Adrenal gland (tissue), 5 donors: ENCODE results near the gene PRDM16.

ENCODE experiments used
- POLR2A ChIP-seq, 2 donors: fragments of 450-650 bp; IDR thresholded peaks; one replicate each; pipeline ENCODE4 v1.6.1; 2017; ENCODE audit warnings: antibody characterized with exemption in 2 of 2, mild to moderate bottlenecking in 2 of 2, moderate library complexity in 1 of 2
- TF ChIP-seq, protein P1 (sequence below), 6 experiments: fragments of 450-650 bp in 4 of 6; fragments of 200-600 bp in 2 of 6; sonication (generic) in 1 of 6; IDR thresholded peaks; 1 replicate in 5 of 6; 2 replicates in 1 of 6; pipeline versions ENCODE4 v1.5.1 to v1.8.0; 2016 to 2021; ENCODE audit warnings: antibody characterized with exemption in 6 of 6, mild to moderate bottlenecking in 2 of 6, moderate library complexity in 1 of 6
- donor health status: DM: no; HTN: no; CAD: no.

GRCh38 chr1:3086272-3086974 lies 17.4 kb downstream of the PRDM16 start:
- TF ChIP-seq, protein P1, sequence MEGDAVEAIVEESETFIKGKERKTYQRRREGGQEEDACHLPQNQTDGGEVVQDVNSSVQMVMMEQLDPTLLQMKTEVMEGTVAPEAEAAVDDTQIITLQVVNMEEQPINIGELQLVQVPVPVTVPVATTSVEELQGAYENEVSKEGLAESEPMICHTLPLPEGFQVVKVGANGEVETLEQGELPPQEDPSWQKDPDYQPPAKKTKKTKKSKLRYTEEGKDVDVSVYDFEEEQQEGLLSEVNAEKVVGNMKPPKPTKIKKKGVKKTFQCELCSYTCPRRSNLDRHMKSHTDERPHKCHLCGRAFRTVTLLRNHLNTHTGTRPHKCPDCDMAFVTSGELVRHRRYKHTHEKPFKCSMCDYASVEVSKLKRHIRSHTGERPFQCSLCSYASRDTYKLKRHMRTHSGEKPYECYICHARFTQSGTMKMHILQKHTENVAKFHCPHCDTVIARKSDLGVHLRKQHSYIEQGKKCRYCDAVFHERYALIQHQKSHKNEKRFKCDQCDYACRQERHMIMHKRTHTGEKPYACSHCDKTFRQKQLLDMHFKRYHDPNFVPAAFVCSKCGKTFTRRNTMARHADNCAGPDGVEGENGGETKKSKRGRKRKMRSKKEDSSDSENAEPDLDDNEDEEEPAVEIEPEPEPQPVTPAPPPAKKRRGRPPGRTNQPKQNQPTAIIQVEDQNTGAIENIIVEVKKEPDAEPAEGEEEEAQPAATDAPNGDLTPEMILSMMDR (IDR thresholded peaks at IDR 0.05): no peak
- TF ChIP-seq POLR2A (IDR thresholded peaks at IDR 0.05): no peak
